HG03342 (cell line): Measurements from ENCODE around the gene MLST8.
"Not testable (repeated sequence)": the region's sequence is repeated elsewhere in the genome, so short reads cannot be mapped to it uniquely, and the experiment has no call there.

Experiments
- ATAC-seq: cut with Tn5 transposase; IDR thresholded peaks from one replicate; pipeline ENCODE4 v1.9.1; 2021; ENCODE audit warnings: mild to moderate bottlenecking, moderate library complexity; ENCODE audit not compliant: unreplicated experiment

Gene MLST8

DNA sequence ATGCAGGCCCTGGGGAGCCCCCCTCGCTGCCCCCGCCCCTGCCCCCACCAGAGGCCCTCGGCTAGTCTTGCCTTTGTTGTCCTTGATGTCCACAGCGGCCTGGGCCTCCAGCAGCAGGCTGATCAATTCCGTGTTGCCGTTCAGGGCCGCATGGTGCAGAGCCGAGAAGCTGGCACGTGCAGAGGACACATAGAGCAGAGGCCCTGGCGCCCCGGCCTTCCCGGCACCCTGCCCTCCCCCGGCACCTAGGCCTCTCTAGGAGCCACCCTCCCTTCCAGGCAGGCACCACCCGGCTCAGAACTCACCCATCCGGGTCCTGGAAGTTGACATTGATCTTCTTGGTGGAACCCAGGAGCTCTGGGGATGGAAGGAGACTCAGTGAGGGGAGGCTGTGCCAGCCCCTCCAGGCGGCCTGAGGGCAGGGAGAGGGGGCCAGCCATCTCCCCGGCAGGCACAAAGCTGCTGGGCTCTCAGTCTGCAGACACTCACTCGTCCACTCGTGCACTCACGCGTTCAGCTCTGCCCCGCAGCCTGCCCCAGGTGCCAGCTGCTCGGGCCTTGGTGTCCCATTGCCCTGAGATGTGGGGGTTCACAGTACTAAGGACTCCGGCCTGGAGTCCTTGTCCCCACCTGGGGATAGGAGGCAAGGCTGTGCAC, 15.1 kb upstream of the MLST8 start:
- no peak for ATAC-seq

DNA sequence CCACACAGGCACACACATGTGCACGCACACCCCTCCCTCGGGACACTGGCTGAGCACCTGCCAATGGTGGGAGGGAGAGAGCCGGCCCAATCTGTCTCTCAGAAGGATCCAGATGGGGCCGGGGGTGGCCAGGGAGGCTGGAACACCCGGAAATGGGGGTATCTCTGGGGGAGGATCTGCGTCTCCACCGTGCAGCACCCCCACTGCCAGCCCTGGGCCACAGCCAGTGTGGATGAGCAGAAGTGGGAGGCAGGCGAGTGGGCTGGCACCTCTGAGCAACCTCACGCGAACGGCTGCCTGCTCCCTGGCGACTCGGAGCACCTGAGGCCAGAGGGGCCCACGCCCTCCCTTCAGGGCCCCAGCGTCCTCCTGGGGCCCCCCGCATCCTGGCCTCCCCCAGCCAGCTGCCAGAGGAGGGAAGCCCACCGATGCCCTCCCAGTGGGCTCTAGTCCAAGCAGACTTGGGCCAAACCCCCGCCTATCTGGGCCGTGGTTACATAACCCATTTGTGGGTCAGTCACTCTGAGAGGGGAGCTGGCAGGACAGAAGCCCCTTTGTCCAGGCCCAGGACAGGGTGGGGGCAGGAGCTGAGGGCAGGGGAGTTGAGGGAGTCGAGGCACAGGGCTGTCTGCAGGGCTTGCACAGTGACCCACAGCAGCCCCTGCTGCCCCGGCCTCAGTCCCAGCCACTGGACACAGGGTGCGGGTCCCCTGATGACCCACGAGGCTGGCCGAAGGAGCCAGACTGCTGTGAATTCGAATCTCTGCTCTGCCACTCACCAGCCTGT, 14.4 kb upstream of the MLST8 start:
- ATAC-seq = no peak

DNA sequence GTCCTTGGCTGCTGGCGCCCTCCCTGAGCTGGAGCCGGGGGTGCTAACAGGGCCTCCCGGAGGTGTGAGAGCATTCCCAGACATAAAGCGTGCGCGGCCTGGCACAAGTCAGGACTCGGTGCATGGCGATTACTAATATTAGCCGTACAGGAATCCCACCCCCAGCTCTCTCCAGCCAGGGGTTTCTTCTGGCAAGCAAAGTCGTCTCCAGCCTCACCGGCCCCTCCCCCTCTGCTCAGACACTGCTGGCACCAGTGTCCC, 13.9 kb upstream of the MLST8 start:
- no peak for ATAC-seq

DNA sequence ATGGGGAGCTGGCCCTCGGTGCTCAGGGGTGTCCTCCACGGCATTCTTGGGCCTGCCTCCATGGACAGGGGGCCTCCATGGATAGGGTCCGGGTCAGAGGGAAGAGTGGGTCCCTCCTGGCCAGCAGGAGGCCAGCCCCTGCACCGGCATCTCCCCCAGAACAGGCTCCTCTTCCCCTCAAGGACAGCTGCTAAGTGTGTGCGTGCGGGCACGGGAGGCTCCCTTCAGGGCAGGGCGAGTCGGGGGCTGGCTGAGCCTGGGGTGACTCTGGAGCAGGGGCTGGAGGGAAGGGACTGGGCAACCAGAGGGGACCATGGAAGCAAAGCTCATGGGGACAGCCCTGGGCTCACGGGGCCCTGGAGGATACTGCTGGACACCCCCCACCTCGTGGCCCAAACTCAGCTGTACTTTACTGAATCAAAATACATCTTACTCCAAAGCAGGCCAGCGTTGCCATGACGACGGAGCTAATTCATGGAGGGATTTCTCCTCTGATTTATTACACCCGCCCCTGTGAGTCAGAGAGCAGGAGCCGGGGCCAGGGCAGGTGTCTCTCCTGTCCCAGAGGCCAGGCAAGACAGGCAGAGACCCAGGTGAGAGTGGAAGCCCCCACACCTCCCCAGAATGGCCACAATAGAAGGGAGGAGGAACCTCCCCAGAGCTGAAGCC, 11.0 kb upstream of the MLST8 start:
- no peak for ATAC-seq

DNA sequence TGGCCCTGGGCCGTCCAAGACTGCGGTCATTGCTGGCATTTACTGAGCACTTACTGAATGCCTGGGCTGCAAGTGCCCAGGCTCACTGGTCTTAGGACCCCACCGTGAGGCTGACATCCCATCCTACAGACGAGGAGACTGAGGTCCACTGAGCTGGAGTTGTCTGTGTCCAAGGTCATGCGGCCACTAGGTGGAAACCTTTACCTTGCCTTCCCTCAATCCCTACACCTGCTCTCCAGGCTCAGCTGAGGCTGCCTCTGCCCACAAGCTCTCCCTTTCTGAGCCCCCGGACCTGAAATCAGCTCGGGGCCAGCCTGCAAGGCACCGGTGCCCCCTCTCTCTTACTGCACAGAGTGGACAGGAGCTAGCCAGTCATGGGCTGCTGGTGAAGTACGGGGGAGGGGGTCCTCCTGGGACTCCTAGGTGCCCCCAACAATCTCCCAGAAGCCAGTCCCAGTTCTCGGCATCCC, 10.4 kb upstream of the MLST8 start:
- ATAC-seq = no peak

DNA sequence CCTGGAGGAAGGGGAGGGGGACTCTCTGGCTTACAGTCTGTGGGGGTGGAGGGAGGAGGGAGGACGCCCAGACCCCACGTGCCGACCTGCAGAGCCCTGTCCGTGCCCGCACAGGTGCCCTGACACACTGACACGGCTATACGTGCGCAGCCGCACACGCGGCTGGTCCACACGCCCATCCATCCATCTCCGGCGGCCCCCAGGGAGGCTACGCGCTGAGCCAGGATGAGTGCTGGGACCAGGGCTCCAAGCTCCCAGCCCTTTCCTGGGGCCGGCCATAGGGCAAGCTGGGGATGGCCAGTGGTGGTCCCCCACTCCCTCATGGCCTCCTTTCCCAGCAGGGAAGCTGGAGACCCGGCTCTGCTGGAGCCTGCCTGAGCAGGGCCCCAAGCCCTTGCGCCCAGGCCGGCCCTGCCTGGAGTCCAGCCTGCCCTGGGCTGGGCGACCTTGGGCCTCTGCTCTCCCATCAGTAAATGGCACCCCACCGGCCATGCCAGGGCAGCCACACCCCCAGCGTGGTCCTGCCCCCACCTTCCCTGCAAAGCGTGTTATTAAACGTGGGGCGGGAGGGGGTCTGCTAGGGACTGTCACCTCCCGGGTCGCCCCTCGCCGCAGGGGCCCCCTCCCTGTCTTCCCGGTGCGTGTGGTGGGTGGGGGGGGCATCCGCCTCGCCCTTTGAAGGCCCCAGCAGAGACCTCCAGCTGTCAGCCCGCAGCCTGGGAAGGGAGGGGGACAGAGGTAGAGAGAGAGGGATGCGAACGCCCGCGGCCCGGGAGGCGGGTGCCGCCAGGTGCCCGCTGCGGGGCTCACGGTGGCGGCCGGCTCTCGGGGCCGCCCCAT, 9.7 kb upstream of the MLST8 start:
- no peak for ATAC-seq

DNA sequence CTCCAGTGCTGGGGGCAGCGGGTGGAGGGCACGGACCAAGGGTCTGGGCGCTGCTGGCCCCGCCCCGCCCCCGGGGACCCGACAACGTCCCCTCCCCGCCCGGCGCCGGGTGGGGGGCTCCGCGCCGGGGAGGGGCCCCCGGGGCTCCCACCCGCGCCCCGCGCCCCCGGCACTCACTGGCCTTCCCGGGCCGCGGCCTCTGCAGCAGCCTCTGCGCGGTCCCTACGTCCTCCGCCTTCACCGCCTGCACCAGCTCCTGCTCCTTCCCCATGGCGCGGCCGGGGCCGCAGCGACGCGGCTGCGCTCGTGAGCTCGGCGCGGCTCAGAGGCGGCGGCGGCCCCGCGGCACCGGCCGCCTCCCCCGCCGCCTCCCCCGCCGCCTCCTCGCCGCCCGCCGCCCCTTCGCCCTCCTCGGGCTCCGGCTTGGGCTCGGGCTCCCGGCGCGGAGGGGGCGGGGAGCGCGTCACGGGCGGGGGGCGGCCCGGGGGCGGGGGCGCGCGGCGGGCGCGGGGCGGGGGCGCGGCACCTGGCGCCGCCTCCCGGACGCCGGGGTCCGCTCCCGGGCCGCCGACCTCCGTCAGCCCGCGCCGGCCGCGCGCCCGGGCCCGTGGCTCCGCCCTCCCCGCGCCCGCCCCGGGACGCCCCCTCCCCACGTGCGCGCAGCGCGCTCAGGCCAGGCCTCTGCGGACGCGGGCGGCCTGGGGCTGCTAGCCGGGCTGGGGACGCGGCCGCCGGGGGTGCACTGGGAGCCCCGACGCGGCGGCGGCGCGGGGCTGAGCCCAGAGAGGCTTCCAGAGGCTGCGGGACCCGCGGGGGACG, 8.9 kb upstream of the MLST8 start, which contains the start of gene CASKIN1:
TSS of gene CASKIN1 (minus strand) at position 444 of the 819 bp plus-strand sequence. CDS start at position 271, 173 bp downstream.
- no peak for ATAC-seq

DNA sequence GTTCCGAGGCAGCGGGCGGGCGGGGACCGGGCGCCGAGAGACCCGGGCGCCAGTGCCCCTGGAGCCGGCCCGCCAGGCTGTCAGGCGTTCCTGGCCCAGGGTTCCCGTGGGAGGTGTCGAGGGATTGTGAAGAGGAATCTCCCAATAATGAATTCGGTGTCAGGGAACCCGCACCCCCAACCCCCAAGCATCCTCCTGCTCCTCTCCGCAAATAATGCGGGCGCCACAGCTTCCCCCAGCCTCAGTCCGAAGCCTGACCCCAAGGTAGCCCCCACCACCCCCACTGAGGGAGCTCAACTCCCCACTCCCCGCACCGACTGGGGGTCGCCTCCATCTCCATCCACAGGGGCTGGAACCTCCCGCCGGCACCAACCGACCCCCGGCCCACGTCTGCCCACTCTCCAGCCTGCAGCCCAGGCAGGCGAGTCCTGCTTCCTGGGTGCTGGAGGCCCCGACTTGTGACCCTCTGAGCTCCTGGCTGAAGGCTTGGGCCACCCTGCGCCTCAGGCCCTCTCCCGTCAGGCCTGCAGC, 8.2 kb upstream of the MLST8 start:
- ATAC-seq = no peak

DNA sequence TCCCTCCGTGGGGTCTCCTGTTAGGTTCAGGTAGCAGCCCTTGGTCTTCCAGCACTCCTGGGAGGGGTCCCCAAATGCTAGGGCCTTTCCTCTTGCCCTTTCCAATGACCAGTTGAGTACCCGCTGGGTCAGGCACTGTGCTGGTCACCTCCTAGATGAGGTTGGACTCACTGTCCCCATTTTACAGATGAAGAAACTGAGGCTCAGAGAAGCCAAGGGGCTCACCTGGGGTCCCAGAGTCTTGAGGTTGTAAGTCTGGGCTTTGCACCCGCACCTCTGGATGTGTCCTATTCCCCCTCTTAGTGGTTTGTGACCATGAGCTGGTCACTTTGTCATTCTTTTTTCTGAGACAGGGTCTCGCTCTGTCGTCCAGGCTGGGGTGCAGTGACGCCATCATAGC, 7.5 kb upstream of the MLST8 start:
- ATAC-seq = no peak

DNA sequence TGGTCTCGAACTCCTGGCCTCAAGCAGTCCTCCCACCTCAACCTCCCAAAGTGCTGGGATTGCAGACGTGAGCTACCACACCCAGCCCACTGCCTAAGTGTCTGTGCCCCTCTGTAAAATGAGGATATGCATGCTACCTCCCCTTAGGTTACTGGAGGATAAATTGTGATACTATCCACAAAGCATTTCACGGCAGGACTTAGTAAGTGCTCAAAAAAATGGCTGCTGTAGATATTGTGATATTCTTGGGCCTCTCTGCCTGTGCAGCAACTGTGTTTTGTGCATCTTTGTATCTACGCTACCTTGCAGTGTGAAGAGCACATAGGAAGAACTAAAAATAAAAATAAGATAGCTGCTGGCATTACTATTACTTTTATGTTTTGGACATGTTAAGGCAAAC, 7.0 kb upstream of the MLST8 start:
- no peak for ATAC-seq

DNA sequence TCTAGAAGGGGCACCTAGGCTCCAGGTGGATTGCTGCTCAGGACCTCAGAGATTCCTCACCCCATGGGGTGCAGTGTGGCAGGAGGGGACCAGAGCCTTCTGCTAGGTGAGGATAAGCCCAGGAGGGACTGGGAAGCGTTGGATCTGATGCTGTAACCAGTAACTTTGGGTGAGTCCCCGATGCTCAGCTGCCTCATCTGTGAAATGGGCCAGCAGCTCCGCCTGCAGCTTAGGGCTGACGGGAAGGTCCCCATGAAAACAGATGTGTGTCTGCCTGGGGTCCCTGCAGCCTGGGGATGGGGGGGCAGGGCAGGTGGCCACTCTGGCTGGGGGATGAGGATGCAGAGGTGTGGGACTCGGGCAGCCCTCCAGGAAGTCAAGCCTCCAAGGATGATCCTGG, 6.2 kb upstream of the MLST8 start:
- ATAC-seq = no peak

DNA sequence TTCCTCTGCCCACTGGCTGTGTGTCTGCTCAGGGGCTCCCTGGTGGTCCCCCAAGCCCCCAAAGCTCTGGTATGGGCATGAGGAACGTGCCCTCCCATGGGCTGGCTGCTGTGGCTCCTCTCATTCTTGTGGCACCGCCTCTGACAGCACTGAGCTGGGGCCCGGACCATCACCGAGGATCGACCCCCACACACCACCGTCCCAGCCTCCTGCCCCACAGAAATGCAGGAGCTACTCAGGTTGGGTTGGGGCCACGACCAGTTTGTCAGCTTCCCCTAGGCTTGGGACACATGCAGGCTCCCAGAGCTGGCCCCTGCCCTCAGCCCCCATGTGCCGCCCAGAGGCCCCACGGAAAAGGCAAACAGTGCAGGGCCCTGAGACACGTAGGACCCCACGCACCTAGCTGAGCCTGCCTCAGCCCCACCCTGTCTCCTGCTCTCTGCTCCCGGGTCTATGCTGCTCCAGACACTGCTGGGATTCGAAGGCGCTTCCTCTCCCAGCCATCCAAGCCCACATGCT, 5.6 kb upstream of the MLST8 start:
- ATAC-seq = no peak

DNA sequence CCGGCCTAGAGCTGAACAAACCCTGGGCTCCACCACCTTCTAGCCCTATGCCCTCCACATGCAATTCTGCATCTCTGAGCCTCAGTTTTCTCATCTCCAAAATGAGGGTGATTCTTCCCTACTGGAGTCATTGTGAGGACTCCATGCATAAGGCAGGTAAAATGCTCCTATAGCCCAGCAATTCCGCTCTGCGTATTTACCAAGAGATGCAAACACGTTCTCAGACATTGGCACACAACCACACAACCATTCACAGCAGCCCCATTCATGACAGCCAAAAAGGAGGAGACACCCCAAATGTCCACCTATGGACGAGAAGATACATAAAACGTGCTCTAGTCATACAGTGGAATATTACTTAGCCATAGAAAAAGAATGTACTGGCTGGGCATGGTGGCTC, 4.9 kb upstream of the MLST8 start:
- ATAC-seq = no peak

DNA sequence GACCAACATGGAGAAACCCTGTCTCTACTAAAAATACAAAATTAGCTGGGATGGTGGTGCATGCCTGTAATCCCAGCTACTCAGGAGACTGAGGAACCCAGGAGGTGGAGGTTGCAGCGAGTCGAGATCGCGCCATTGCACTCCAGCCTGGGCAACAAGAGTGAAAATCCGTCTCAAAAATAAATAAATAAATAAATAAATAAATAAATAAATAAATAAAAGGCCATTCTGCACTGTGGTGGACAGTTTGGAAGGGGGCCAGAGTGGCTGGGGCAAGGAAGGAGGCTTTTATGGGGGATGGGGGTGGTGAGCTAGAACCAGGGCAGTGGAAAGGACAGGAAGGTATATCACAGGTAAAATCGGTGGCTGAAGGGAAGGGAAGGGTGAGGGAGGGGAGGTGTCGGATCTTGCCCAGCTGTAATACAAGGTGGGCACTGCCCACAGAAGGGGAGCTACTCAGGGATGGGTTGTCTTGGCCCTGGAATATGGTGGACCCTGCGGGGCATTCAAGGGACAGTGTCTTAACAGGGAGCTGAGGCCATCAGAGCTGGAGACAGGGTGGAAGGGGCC, 2.0 kb upstream of the MLST8 start:
- ATAC-seq = not testable (repeated sequence)

DNA sequence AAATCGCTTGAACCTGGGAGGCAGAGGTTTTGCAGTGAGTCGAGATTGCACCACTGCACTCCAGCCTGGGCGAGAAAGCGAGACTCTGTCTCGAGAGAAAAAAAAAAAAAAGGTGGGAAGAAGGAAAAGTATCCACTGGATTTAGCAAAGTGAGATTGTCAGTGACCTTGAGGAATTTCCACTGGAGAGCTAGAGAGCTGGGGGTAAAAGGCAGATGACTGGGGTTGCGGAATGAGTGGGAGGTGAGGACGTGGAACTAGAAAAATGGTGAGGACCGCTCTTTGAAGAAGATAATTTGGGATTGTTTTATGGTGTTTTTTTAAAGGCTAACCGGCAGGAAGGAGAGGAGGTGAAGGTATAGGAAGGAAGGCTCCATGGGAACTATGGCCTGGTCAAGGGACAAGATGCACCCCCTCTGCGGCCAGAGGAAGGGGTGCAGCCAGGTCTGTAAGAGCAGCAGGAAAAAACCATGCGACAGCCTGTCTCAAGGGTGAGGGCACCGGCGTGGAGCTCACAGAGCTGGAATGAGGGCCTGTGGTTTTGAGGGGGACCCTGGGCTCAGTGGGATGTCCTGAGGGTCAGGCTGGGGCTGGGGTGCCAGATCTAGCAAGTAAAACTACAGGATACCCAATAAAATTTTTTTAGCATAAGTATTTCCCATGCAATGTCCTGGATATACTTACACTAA, 694 bp upstream of the MLST8 start:
- ATAC-seq = no peak

DNA sequence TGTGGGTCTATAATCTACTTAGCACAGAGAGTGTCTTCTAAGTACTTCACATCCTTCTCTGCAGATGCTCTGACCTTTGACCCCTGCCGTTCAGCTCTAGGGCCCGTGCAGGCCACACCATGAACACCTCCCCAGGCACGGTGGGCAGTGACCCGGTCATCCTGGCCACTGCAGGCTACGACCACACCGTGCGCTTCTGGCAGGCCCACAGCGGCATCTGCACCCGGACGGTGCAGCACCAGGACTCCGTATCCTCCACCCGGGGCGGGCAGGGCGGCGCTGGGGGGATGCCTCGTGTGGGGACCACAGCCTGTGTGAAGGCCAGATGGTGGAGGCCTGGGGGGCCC, 686 bp downstream of the MLST8 start:
- ATAC-seq = no peak

DNA sequence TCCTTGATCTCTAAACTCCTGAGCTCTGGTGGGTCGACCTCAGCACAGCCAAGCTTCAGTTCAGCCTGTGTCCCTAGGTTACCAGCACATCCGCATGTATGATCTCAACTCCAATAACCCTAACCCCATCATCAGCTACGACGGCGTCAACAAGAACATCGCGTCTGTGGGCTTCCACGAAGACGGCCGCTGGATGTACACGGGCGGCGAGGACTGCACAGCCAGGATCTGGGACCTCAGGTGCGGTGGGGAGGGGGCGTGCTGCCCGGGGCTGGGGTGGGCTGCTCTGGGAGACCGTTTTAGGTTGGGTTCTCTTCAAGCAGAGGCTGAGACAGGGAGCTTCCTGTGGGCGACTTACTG, 1.1 kb downstream of the MLST8 start:
- ATAC-seq = no peak

DNA sequence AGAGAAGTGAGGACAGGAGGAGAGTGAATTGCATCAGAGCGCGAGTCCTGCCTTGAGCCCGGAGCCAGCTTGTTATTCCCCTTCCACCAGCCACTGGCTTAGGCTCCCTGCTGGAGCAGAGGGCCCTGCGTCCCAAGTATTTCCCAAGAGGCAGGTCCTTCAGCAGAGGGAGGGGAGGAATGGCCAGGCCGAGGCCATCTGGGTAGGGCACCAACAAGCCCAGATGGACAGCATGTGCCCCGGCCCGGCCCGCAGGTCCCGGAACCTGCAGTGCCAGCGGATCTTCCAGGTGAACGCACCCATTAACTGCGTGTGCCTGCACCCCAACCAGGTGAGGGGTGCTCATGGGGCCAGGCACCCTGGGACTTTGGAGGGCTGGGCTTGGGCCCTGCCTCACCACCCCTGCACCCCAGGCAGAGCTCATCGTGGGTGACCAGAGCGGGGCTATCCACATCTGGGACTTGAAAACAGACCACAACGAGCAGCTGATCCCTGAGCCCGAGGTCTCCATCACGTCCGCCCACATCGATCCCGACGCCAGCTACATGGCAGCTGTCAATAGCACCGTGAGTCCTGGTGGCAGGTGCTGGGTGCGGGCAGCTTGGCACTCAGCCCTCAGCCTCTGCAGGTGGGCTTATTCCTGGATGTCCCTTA, 1.7 kb downstream of the MLST8 start:
- ATAC-seq = no peak

DNA sequence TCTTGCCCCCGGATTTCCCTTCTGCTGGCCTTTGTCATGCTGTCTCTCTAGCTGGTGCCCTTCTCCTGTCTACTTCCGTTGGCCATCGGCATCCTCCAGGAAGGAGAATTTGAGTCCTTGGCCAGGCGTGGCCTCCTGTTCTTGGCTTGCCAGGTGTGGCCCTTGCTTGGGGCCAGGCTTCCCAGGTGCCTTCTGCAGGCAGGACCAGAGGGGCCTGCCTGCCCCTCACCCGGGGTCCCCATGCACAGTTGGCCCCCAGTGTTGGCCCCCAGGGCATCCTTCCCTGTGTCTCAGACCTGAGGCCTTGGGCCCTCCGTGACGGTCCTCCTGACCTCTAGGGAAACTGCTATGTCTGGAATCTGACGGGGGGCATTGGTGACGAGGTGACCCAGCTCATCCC, 2.6 kb downstream of the MLST8 start:
- no peak for ATAC-seq
